ENCODE results near the gene KAT2B.

Gene KAT2B

DNA sequence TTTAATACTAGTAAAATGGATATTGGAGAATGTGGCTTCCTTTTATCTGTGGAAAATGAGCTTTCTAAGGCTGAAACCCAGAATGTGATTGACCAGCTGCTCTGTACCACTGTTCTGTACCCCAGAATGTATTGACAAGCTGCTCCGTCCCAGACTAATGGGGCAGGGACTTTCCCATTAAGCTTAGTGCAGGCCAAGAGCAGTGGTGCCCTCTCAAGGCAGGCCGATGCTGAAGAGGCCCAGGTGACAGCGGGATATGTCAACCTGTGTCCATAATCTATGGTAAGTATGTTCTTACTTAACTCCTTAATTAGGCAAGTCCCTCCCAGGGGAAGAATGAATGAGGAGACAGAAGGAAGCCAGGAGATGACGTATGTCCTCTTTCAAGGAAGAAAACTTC lies 114.7 kb downstream of the KAT2B start:
- no peak overlapping the region for H3K9ac ChIP-seq (ENCODE audit: low read depth in 1 of 2, low read length in 2 of 2)
- no peaks in the 10 kb centered on the region for H3K4me1 ChIP-seq (ENCODE audit: control insufficient read depth in 2 of 2, insufficient read depth in 2 of 2, low read length in 2 of 2)
- no peaks in the 10 kb centered on the region for H3K27me3 ChIP-seq (ENCODE audit: control insufficient read depth in 2 of 2, insufficient read depth in 2 of 2, low read length in 2 of 2)
- H3K27ac ChIP-seq (ENCODE audit: low read depth in 2 of 2, low read length in 2 of 2): no peak overlapping the region
- no peaks in the 10 kb centered on the region for H3K9me3 ChIP-seq (ENCODE audit: control insufficient read depth in 2 of 2, low read length in 2 of 2)
- H3K4me3 ChIP-seq (ENCODE audit: low read length in 2 of 2): no peak overlapping the region
- peaks cover 3 to 5% of the 10 kb centered on the region in 2 donors for H3K36me3 ChIP-seq (ENCODE audit: control insufficient read depth in 2 of 2, insufficient read depth in 2 of 2, low read length in 2 of 2)

GRCh38 chr3:20160230-20160629 lies 120.0 kb downstream of the KAT2B start:
- Histone ChIP-seq H3K4me3 (ENCODE audit: low read length in 2 of 2) (no peak overlapping the region), H3K27me3 (ENCODE audit: control insufficient read depth in 2 of 2, insufficient read depth in 2 of 2, low read length in 2 of 2) (no peaks in the 10 kb centered on the region), H3K4me1 (ENCODE audit: control insufficient read depth in 2 of 2, insufficient read depth in 2 of 2, low read length in 2 of 2) (no peaks in the 10 kb centered on the region), H3K36me3 (ENCODE audit: control insufficient read depth in 2 of 2, insufficient read depth in 2 of 2, low read length in 2 of 2) (peaks cover 0 to 3% of the 10 kb centered on the region in 2 donors), H3K27ac (ENCODE audit: low read depth in 2 of 2, low read length in 2 of 2) (no peak overlapping the region), H3K9me3 (ENCODE audit: control insufficient read depth in 2 of 2, low read length in 2 of 2) (no peaks in the 10 kb centered on the region), H3K9ac (ENCODE audit: low read depth in 1 of 2, low read length in 2 of 2) (no peak overlapping the region)

- H3K4me1 ChIP-seq (ENCODE audit: control insufficient read depth in 2 of 2, insufficient read depth in 2 of 2, low read length in 2 of 2): no peaks in the 10 kb centered on the region
- no peaks in the 10 kb centered on the region for H3K9me3 ChIP-seq (ENCODE audit: control insufficient read depth in 2 of 2, low read length in 2 of 2)
- H3K27ac ChIP-seq (ENCODE audit: low read depth in 2 of 2, low read length in 2 of 2): no peak overlapping the region
- H3K4me3 ChIP-seq (ENCODE audit: low read length in 2 of 2): no peak overlapping the region
- H3K36me3 ChIP-seq (ENCODE audit: control insufficient read depth in 2 of 2, insufficient read depth in 2 of 2, low read length in 2 of 2): no peaks in the 10 kb centered on the region
- H3K9ac ChIP-seq (ENCODE audit: low read depth in 1 of 2, low read length in 2 of 2): no peak overlapping the region
- H3K27me3 ChIP-seq (ENCODE audit: control insufficient read depth in 2 of 2, insufficient read depth in 2 of 2, low read length in 2 of 2): no peaks in the 10 kb centered on the region
Measured at GRCh38 chr3:20161714-20162113, 121.5 kb downstream of the KAT2B start.

GRCh38 chr3:20173844-20174410 lies 133.7 kb downstream of the KAT2B start:
- H3K36me3 ChIP-seq (ENCODE audit: control insufficient read depth in 2 of 2, insufficient read depth in 2 of 2, low read length in 2 of 2): no peaks in the 10 kb centered on the region
- no peak overlapping the region for H3K4me3 ChIP-seq (ENCODE audit: low read length in 2 of 2)
- H3K4me1 ChIP-seq (ENCODE audit: control insufficient read depth in 2 of 2, insufficient read depth in 2 of 2, low read length in 2 of 2): no peaks in the 10 kb centered on the region
- H3K27me3 ChIP-seq (ENCODE audit: control insufficient read depth in 2 of 2, insufficient read depth in 2 of 2, low read length in 2 of 2): no peaks in the 10 kb centered on the region
- H3K9me3 ChIP-seq (ENCODE audit: control insufficient read depth in 2 of 2, low read length in 2 of 2): no peaks in the 10 kb centered on the region
- no peak overlapping the region for H3K9ac ChIP-seq (ENCODE audit: low read depth in 1 of 2, low read length in 2 of 2)
- no peak overlapping the region for H3K27ac ChIP-seq (ENCODE audit: low read depth in 2 of 2, low read length in 2 of 2)

- Histone ChIP-seq H3K27ac (ENCODE audit: low read depth in 2 of 2, low read length in 2 of 2) (no peak overlapping the region), H3K4me1 (ENCODE audit: control insufficient read depth in 2 of 2, insufficient read depth in 2 of 2, low read length in 2 of 2) (peaks cover 7% of the 10 kb centered on the region in 2 donors), H3K36me3 (ENCODE audit: control insufficient read depth in 2 of 2, insufficient read depth in 2 of 2, low read length in 2 of 2) (no peaks in the 10 kb centered on the region), H3K4me3 (ENCODE audit: low read length in 2 of 2) (no peak overlapping the region), H3K27me3 (ENCODE audit: control insufficient read depth in 2 of 2, insufficient read depth in 2 of 2, low read length in 2 of 2) (no peaks in the 10 kb centered on the region), H3K9me3 (ENCODE audit: control insufficient read depth in 2 of 2, low read length in 2 of 2) (no peaks in the 10 kb centered on the region), H3K9ac (ENCODE audit: low read depth in 1 of 2, low read length in 2 of 2) (no peak overlapping the region)
Measured at GRCh38 chr3:20181276-20181675, 141.0 kb downstream of the KAT2B start.

DNA sequence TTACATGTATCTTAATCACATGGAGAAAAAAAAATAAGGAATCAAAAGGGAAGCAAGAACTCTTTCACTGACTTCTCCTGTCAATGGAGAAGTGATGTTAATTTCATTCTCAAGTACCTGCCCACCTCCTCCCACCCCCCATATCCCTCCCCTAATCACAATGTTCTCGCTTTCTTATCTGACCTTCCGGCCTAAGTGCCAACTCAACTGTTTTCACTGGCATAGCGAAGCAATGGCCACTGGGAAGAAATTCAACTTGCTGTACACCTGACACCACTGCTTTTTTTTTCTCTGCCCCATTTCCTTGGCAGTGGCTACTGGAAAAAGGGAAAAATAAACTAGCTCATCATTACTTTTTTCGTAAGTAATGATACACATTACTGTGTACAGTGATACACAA lies 142.0 kb downstream of the KAT2B start:
- no peak overlapping the region for H3K4me3 ChIP-seq (ENCODE audit: low read length in 2 of 2)
- no peaks in the 10 kb centered on the region for H3K27me3 ChIP-seq (ENCODE audit: control insufficient read depth in 2 of 2, insufficient read depth in 2 of 2, low read length in 2 of 2)
- H3K36me3 ChIP-seq (ENCODE audit: control insufficient read depth in 2 of 2, insufficient read depth in 2 of 2, low read length in 2 of 2): no peaks in the 10 kb centered on the region
- peaks cover 7 to 8% of the 10 kb centered on the region in 2 donors for H3K4me1 ChIP-seq (ENCODE audit: control insufficient read depth in 2 of 2, insufficient read depth in 2 of 2, low read length in 2 of 2)
- H3K9ac ChIP-seq (ENCODE audit: low read depth in 1 of 2, low read length in 2 of 2): no peak overlapping the region
- no peak overlapping the region for H3K27ac ChIP-seq (ENCODE audit: low read depth in 2 of 2, low read length in 2 of 2)
- no peaks in the 10 kb centered on the region for H3K9me3 ChIP-seq (ENCODE audit: control insufficient read depth in 2 of 2, low read length in 2 of 2)

- H3K27me3 ChIP-seq (ENCODE audit: control insufficient read depth in 2 of 2, insufficient read depth in 2 of 2, low read length in 2 of 2): no peaks in the 10 kb centered on the region
- peak overlapping the region; percentile 37 to 95 for H3K27ac ChIP-seq (ENCODE audit: low read depth in 2 of 2, low read length in 2 of 2)
- peak overlapping the region; percentile 71 to 92 for H3K9ac ChIP-seq (ENCODE audit: low read depth in 1 of 2, low read length in 2 of 2)
- H3K36me3 ChIP-seq (ENCODE audit: control insufficient read depth in 2 of 2, insufficient read depth in 2 of 2, low read length in 2 of 2): no peaks in the 10 kb centered on the region
- no peaks in the 10 kb centered on the region for H3K9me3 ChIP-seq (ENCODE audit: control insufficient read depth in 2 of 2, low read length in 2 of 2)
- H3K4me1 ChIP-seq (ENCODE audit: control insufficient read depth in 2 of 2, insufficient read depth in 2 of 2, low read length in 2 of 2): peaks cover 12 to 13% of the 10 kb centered on the region in 2 donors
- peak overlapping the region; percentile 82 to 88 for H3K4me3 ChIP-seq (ENCODE audit: low read length in 2 of 2)
Measured at GRCh38 chr3:20185331-20185678, 145.1 kb downstream of the KAT2B start.

GRCh38 chr3:20185679-20186599 lies 145.7 kb downstream of the KAT2B start, which contains the start of gene SGO1:
TSS of gene SGO1 (minus strand) at chr3:20186206. CDS start at chr3:20184027, 2,179 bp downstream.
- Histone ChIP-seq H3K27ac (ENCODE audit: low read depth in 2 of 2, low read length in 2 of 2) (peak within 1 kb of the TSS; percentile 93 to 95), H3K9ac (ENCODE audit: low read depth in 1 of 2, low read length in 2 of 2) (peak within 1 kb of the TSS; percentile 88 to 92), H3K4me3 (ENCODE audit: low read length in 2 of 2) (peak within 1 kb of the TSS; percentile 82 to 88), H3K9me3 (ENCODE audit: control insufficient read depth in 2 of 2, low read length in 2 of 2) (no peaks in the 10 kb centered on the region), H3K27me3 (ENCODE audit: control insufficient read depth in 2 of 2, insufficient read depth in 2 of 2, low read length in 2 of 2) (no peaks in the 10 kb centered on the region), H3K36me3 (ENCODE audit: control insufficient read depth in 2 of 2, insufficient read depth in 2 of 2, low read length in 2 of 2) (no peaks in the 10 kb centered on the region), H3K4me1 (ENCODE audit: control insufficient read depth in 2 of 2, insufficient read depth in 2 of 2, low read length in 2 of 2) (peaks cover 12 to 13% of the 10 kb centered on the region in 2 donors)

DNA sequence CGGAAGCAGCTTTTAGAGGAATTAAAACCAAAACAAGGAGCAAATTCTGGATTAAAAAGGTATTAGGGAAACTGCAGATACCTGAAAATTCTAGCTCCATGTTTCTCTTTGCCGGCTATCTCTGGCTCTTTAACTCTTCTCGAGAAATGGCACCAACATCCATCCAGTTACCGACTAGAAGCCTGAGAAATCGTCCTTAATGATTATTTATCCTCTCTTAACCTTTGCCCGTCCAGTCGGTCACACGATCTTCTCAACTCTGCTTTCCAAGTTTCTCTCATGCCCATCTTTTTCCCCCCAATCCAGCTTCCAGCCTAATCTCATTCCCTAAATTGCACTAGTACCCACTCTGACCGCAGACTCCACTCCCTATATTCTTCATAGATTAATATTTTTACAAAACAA lies 146.4 kb downstream of the KAT2B start:
- Histone ChIP-seq H3K9me3 (ENCODE audit: control insufficient read depth in 2 of 2, low read length in 2 of 2) (no peaks in the 10 kb centered on the region), H3K36me3 (ENCODE audit: control insufficient read depth in 2 of 2, insufficient read depth in 2 of 2, low read length in 2 of 2) (no peaks in the 10 kb centered on the region), H3K27me3 (ENCODE audit: control insufficient read depth in 2 of 2, insufficient read depth in 2 of 2, low read length in 2 of 2) (no peaks in the 10 kb centered on the region), H3K9ac (ENCODE audit: low read depth in 1 of 2, low read length in 2 of 2) (peak overlapping the region; percentile 88 to 92), H3K27ac (ENCODE audit: low read depth in 2 of 2, low read length in 2 of 2) (peak overlapping the region; percentile 93 to 95), H3K4me1 (ENCODE audit: control insufficient read depth in 2 of 2, insufficient read depth in 2 of 2, low read length in 2 of 2) (peaks cover 12 to 13% of the 10 kb centered on the region in 2 donors), H3K4me3 (ENCODE audit: low read length in 2 of 2) (peak overlapping the region; percentile 82 to 88)

DNA sequence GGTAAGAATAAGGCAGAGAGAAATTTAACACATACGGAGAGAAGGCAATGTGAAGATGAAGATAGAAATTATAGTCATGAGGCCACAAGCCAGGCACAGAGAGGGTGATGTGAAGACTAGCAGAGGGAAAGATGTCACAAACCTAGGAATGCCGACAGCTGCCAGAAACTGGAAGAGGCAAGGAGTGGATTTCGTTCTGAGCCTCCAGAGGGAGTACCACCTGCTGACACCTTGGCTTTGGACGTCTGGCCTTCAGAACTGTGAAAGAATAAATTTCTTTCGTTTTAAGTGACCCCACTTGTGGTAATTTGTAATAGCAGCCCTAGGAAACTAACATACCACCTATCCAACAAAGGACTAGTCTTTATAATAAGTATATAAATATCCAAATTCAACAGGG lies 150.7 kb downstream of the KAT2B start:
- H3K9ac ChIP-seq (ENCODE audit: low read depth in 1 of 2, low read length in 2 of 2): no peak overlapping the region
- H3K27ac ChIP-seq (ENCODE audit: low read depth in 2 of 2, low read length in 2 of 2): no peak overlapping the region
- H3K4me3 ChIP-seq (ENCODE audit: low read length in 2 of 2): no peak overlapping the region
- no peaks in the 10 kb centered on the region for H3K9me3 ChIP-seq (ENCODE audit: control insufficient read depth in 2 of 2, low read length in 2 of 2)
- H3K36me3 ChIP-seq (ENCODE audit: control insufficient read depth in 2 of 2, insufficient read depth in 2 of 2, low read length in 2 of 2): no peaks in the 10 kb centered on the region
- no peaks in the 10 kb centered on the region for H3K27me3 ChIP-seq (ENCODE audit: control insufficient read depth in 2 of 2, insufficient read depth in 2 of 2, low read length in 2 of 2)
- peaks cover 4 to 5% of the 10 kb centered on the region in 2 donors for H3K4me1 ChIP-seq (ENCODE audit: control insufficient read depth in 2 of 2, insufficient read depth in 2 of 2, low read length in 2 of 2)

All from mucosa of rectum (tissue), 2 donors.